ENCODE data around the gene PDLIM4. TPM values are rescaled to one million over a fixed set of nuclear protein-coding genes. Genes with fewer than 3 reads are reported as not detected.
A peak's percentile ranks its signal among the peaks of the same experiment; 100 is the strongest.

PDLIM4 gene
- total and polyA plus RNA-seq, 9 donors: 3.4 to 63.4 (median 40.8) TPM

- peak in 2 of 5 donors; percentile 2 to 3 for DNase-seq
- H3K27me3 ChIP-seq: no peaks in the 10 kb centered on the region
- H3K4me3 ChIP-seq: no peak overlapping the region
- H3K4me1 ChIP-seq (ENCODE audit: insufficient read depth): no peaks in the 10 kb centered on the region
- intact Hi-C loops (cut with DNase I): no loop called here
- no peaks in the 10 kb centered on the region for H3K36me3 ChIP-seq
- TF ChIP-seq POLR2A (IDR thresholded peaks at IDR 0.05) (no peak), EP300 (IDR thresholded peaks at IDR 0.05) (no peak), CTCF (IDR thresholded peaks at IDR 0.05) (no peak)
- H3K9me3 ChIP-seq: no peaks in the 10 kb centered on the region
- 94 to 100% (median 100%) methylated on average over 1 of the region's 1 CpG for WGBS, 3 donors
- H3K27ac ChIP-seq: no peak overlapping the region
These were observed 20.4 kb upstream of the PDLIM4 start for GRCh38 chr5:132237141-132237540.

DNA sequence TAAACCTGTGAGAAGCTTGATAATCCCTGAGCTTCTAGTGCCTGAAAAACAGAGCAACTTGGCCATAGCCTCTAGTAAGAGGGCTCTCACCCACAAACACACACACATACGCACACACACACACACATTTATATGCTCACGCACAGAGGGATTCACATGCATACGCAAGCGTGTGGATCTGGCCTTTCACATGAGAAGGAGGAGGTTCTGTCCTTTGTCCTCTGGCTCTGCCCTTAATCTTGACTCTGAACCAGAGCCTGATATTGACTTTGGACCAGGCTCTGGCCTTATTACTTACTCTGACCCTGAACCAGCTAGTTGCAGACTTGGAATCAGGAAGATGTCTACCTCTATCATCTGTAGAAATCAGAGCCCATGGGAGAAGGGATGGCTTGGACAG, 19.8 kb upstream of the PDLIM4 start:
- H3K4me3 ChIP-seq: no peak overlapping the region
- H3K36me3 ChIP-seq: no peaks in the 10 kb centered on the region
- intact Hi-C loops (cut with DNase I): no loop called here
- no peaks in the 10 kb centered on the region for H3K4me1 ChIP-seq (ENCODE audit: insufficient read depth)
- DNase-seq: peak in 2 of 5 donors; percentile 1 to 4
- WGBS, 3 donors: 91 to 92% (median 91%) methylated on average over 4 of the region's 4 CpGs
- TF ChIP-seq POLR2A (IDR thresholded peaks at IDR 0.05) (no peak), EP300 (IDR thresholded peaks at IDR 0.05) (no peak), CTCF (IDR thresholded peaks at IDR 0.05) (no peak)
- H3K27ac ChIP-seq: no peak overlapping the region
- no peaks in the 10 kb centered on the region for H3K27me3 ChIP-seq
- no peaks in the 10 kb centered on the region for H3K9me3 ChIP-seq

DNA sequence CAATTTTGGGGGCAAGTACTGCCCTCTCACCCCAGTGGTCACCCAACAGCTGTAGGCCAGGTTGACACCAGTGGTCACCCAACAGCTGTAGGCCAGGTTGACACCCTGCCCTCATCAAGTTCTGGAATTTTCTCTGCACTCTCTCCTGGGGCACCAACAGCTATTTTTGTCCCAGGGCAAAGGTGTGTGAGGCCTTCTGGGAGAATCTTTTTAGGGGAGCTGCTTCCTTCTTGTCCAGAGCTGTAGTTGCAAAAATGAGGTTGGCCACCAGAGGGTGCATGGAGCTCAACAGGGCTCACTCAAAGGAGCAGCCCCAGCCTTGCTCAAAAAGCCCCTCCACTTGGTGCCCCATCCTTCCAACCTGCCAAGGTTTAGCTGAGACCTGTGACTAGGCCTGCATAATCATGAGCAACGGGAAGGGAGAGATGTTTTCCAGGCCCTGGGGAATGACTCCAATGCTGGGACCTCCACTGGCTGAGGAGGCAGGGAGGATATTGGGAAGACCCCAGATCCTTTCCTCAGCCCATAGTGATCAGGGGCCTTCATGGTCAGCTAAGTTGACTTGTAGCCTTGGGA, 19.2 kb upstream of the PDLIM4 start:
- Histone ChIP-seq H3K27me3 (no peaks in the 10 kb centered on the region), H3K27ac (no peak overlapping the region), H3K36me3 (no peaks in the 10 kb centered on the region), H3K4me3 (no peak overlapping the region), H3K9me3 (no peaks in the 10 kb centered on the region), H3K4me1 (ENCODE audit: insufficient read depth) (no peaks in the 10 kb centered on the region)
- peak; percentile 68 to 83 (median 79) for DNase-seq
- intact Hi-C loops (cut with DNase I): no loop called here
- TF ChIP-seq EP300 (IDR thresholded peaks at IDR 0.05): no peak
- peak; percentile 68 to 74 (median 72) for TF ChIP-seq CTCF (IDR thresholded peaks at IDR 0.05)
- no peak for TF ChIP-seq POLR2A (IDR thresholded peaks at IDR 0.05)
- 0 to 16% (median 8%) methylated on average over 1 of the region's 1 CpG for WGBS, 3 donors

DNA sequence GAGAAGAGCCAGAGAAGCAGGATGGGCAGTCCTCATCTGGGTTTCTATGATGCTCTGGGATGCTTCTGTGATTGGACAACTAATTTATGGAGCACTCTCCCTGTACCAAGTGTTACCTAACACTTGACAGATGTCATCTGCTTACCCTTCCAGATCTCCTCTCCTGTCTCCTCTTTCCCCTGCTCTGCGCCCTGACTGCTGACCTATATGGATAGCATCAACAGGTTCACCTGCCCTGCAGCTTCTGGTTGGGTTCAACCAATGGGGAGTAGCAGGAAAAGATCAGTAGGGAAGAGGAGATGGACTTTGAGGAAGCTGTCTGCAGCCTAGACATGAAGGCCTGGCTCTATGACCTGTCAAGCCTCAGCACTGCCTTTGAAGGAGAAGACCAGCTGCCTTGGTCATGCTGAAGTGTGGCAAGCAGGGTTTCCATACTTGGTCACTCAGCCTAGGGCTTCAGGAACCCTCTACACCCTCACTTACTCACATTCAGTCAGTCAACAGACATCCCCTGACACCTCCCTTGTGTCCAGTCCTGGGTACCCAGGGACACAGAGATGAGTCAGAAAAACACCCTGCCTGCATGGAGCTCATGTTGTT, 18.5 kb upstream of the PDLIM4 start:
- H3K4me1 ChIP-seq (ENCODE audit: insufficient read depth): no peaks in the 10 kb centered on the region
- no peak for DNase-seq

More for the DNA sequence above, 18.5 kb upstream of the PDLIM4 start:
- Histone ChIP-seq H3K27me3 (no peaks in the 10 kb centered on the region), H3K9me3 (peaks cover 0 to 3% of the 10 kb centered on the region in 2 donors), H3K36me3 (no peaks in the 10 kb centered on the region), H3K4me3 (no peak overlapping the region), H3K27ac (no peak overlapping the region)
- intact Hi-C loops (cut with DNase I): no loop called here
- TF ChIP-seq EP300 (IDR thresholded peaks at IDR 0.05) (no peak), CTCF (IDR thresholded peaks at IDR 0.05) (no peak), POLR2A (IDR thresholded peaks at IDR 0.05) (no peak)
- 44 to 83% (median 76%) methylated on average over 1 of the region's 1 CpG for WGBS, 3 donors

Measured in ovary (tissue), 9 donors.